Astrocyte of the cerebellum (primary cell): Measurements from ENCODE around the gene PSMB7.

Experiments
- DNase-seq: peaks from one replicate; pipeline ENCODE4 v3.0.0-alpha.2; 2011; ENCODE audit warnings: low read depth
- H3K4me3 ChIP-seq: 2 replicates; pipeline ENCODE4 v1.5.1; 2011; ENCODE audit warnings: mild to moderate bottlenecking, low read depth, low read length, moderate library complexity
- CTCF ChIP-seq: IDR thresholded peaks from 2 replicates; pipeline ENCODE4 v1.5.1; 2012; ENCODE audit warnings: low read length, low read depth, moderate library complexity, mild to moderate bottlenecking; ENCODE audit errors: missing control alignments
- in situ Hi-C: cut with HindIII; loops from 2 replicates; pipeline ENCODE4 v1.10.0; 2017; ENCODE audit warnings: low sequenced_read_pairs

Gene PSMB7

GRCh38 chr9:124394596-124394995 lies 20.6 kb downstream of the PSMB7 start:
- DNase-seq, result no peak
- TF ChIP-seq CTCF, result no peak
- no peak overlapping the region for H3K4me3 ChIP-seq
- in situ Hi-C loops, result no loop called here

- no peak for TF ChIP-seq CTCF
- no peak for DNase-seq
These were observed 21.1 kb downstream of the PSMB7 start for GRCh38 chr9:124394167-124394566.

DNA sequence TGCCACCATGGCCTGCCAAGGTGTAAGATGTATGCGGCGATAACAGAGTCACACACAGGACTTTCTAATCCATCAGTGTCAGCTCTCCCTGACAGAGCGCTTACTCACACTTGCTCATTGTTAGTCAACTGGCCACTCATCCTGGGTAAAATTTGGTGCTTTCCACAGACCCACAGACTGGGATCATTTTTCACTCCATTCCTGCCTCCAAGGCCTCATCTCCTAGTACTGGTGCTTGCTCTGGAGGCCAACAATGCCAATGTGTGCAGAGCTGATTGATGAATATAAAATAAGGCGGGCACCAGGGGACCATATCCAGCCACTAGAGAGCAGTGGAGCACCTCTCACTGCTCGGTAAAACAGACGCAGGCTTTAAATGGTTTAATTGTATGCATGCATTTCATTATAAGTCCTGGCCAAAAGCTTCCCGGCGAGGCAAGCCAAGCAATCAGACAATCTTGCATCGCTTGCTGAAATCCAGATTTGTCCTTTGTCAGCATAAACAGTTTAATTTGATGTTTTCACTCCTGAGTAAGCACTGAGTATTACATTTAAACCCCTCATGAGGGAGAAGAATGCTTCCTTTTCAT lies 22.3 kb downstream of the PSMB7 start:
- H3K4me3 ChIP-seq, result no peak overlapping the region
- in situ Hi-C loops, result no loop called here
- peak; percentile 67 for TF ChIP-seq CTCF
- peak; percentile 62 for DNase-seq

More at GRCh38 chr9:124394167-124394566, 21.1 kb downstream of the PSMB7 start:
- in situ Hi-C loops, result no loop called here
- no peak overlapping the region for H3K4me3 ChIP-seq

DNA sequence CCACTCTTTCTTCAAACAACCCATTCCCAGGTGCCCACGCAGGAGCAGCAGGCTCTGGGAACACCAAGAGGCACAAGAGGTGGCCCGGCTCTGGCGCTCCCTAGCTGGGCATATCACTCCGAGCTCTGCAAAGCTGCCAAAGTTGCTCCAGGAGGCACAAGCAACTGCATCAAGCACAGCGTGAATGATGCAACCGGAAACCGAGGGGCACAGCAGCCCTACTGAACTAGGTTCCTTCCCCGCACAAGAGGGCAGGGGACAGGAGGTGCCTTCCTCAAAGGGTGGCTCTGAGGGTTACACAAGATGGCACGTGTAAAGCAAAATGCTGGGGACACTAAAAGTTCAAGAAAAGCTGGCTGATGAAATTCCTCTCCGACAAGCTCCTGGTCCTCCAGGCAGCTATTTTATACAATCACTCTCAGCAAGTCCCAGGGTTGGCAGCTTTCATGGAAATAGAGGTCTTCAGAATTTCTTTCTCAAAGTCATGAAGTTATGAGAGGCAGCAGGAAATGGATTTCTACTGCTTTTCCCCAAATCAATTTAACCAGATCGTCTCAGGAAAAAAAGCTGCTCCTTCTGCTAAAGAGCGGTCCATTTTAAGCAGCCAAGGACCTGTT lies 22.9 kb downstream of the PSMB7 start:
- H3K4me3 ChIP-seq, result no peak overlapping the region
- in situ Hi-C loops, result no loop called here
- no peak for DNase-seq
- TF ChIP-seq CTCF, result no peak

- no peak for TF ChIP-seq CTCF
- no peak for DNase-seq
- H3K4me3 ChIP-seq, result no peak overlapping the region
- in situ Hi-C loops, result no loop called here
These were observed 24.2 kb downstream of the PSMB7 start for GRCh38 chr9:124390794-124391658.

GRCh38 chr9:124389146-124389939 lies 25.9 kb downstream of the PSMB7 start:
- in situ Hi-C loops, result no loop called here
- no peak for DNase-seq
- no peak for TF ChIP-seq CTCF
- no peak overlapping the region for H3K4me3 ChIP-seq
